ENCODE measurements around the gene HDAC9.
A peak's percentile ranks its signal among the peaks of the same experiment; 100 is the strongest.

HDAC9 gene

GRCh38 chr7:18494821-18495408 is 634 bp upstream of the HDAC9 start:
- peak in 1 of 2 experiments; percentile 65 for DNase-seq

- no peak for DNase-seq
Observed at GRCh38 chr7:18496341-18496700, 772 bp downstream of the HDAC9 start.

- no peak for DNase-seq
Observed at GRCh38 chr7:18497082-18497481, 1.5 kb downstream of the HDAC9 start.

GRCh38 chr7:18497800-18498199 is 2.3 kb downstream of the HDAC9 start:
- no peak for DNase-seq

GRCh38 chr7:18498341-18498740 is 2.8 kb downstream of the HDAC9 start:
- DNase-seq = peak in 1 of 2 experiments; percentile 13

GRCh38 chr7:18499407-18500177 is 4.0 kb downstream of the HDAC9 start:
- no peak for DNase-seq

- DNase-seq = no peak
Observed at GRCh38 chr7:18503126-18503866, 7.7 kb downstream of the HDAC9 start.

- DNase-seq = no peak
Observed at GRCh38 chr7:18504965-18505364, 9.4 kb downstream of the HDAC9 start.

GRCh38 chr7:18505870-18506460 is 10.4 kb downstream of the HDAC9 start:
- DNase-seq = no peak

- DNase-seq = no peak
Observed at GRCh38 chr7:18508443-18509427, 13.2 kb downstream of the HDAC9 start.

- no peak for DNase-seq
Observed at GRCh38 chr7:18509481-18509880, 13.9 kb downstream of the HDAC9 start.

GRCh38 chr7:18511351-18512140 is 16.0 kb downstream of the HDAC9 start:
- no peak for DNase-seq

GRCh38 chr7:18513343-18513742 is 17.8 kb downstream of the HDAC9 start:
- DNase-seq = no peak

- no peak for DNase-seq
Observed at GRCh38 chr7:18515067-18515466, 19.5 kb downstream of the HDAC9 start.

GRCh38 chr7:18517646-18518045 is 22.1 kb downstream of the HDAC9 start:
- DNase-seq = no peak

GRCh38 chr7:18518555-18518954 is 23.0 kb downstream of the HDAC9 start:
- no peak for DNase-seq

GRCh38 chr7:18520450-18521235 is 25.1 kb downstream of the HDAC9 start:
- no peak for DNase-seq

- no peak for DNase-seq
Observed at GRCh38 chr7:18521236-18521589, 25.7 kb downstream of the HDAC9 start.

- no peak for DNase-seq
Observed at GRCh38 chr7:18521945-18522566, 26.5 kb downstream of the HDAC9 start.

GRCh38 chr7:18524248-18524647 is 28.7 kb downstream of the HDAC9 start:
- no peak for DNase-seq

All from cerebellar nuclear complex (tissue), 1 donor.